SIG-M5 treated with dmso at 0.1 percent for 504 hours (cell line): ENCODE measurements around the gene NAA35.
"Not testable (repeated sequence)": the region's sequence is repeated elsewhere in the genome, so short reads cannot be mapped to it uniquely, and the experiment has no call there.

Source experiments
- DNase-seq: peaks from one replicate; lab custom pipeline; 2025; ENCODE audit not compliant: unreplicated experiment; lab: John Stamatoyannopoulos, UW

NAA35 gene

GRCh38 chr9:85940832-85941621 is at the start of gene NAA35:
NAA35 (plus strand) TSS chr9:85941146; CDS start chr9:85942160, 1,014 bp downstream.
- peak; percentile 96 for DNase-seq

GRCh38 chr9:85892401-85892800 is 48.5 kb upstream of the NAA35 start:
- DNase-seq, result no peak

GRCh38 chr9:85895685-85896084 is 45.3 kb upstream of the NAA35 start:
- no peak for DNase-seq

GRCh38 chr9:85897848-85898247 is 43.1 kb upstream of the NAA35 start:
- DNase-seq, result peak; percentile 77

- no peak for DNase-seq
These were observed 42.6 kb upstream of the NAA35 start for GRCh38 chr9:85898332-85898731.

GRCh38 chr9:85899388-85899787 is 41.6 kb upstream of the NAA35 start:
- DNase-seq, result no peak

GRCh38 chr9:85900504-85901201 is 40.3 kb upstream of the NAA35 start:
- DNase-seq, result peak; percentile 60

- no peak for DNase-seq
These were observed 36.0 kb upstream of the NAA35 start for GRCh38 chr9:85904975-85905374.

- no peak for DNase-seq
These were observed 35.0 kb upstream of the NAA35 start for GRCh38 chr9:85905957-85906356.

- DNase-seq, result no peak
These were observed 31.6 kb upstream of the NAA35 start for GRCh38 chr9:85909390-85909789.

- DNase-seq, result no peak
These were observed 26.8 kb upstream of the NAA35 start for GRCh38 chr9:85914108-85914507.

GRCh38 chr9:85917756-85918155 is 23.2 kb upstream of the NAA35 start:
- no peak for DNase-seq

- DNase-seq, result no peak
These were observed 15.5 kb upstream of the NAA35 start for GRCh38 chr9:85925493-85925892.

GRCh38 chr9:85927076-85927475 is 13.9 kb upstream of the NAA35 start:
- no peak for DNase-seq

GRCh38 chr9:85931495-85931894 is 9.5 kb upstream of the NAA35 start:
- no peak for DNase-seq

- not testable (repeated sequence) for DNase-seq
These were observed 5.0 kb upstream of the NAA35 start for GRCh38 chr9:85935950-85936349.

- DNase-seq, result no peak
These were observed 593 bp upstream of the NAA35 start for GRCh38 chr9:85940275-85940831.

- no peak for DNase-seq
These were observed 635 bp downstream of the NAA35 start for GRCh38 chr9:85941622-85941940.

- DNase-seq, result peak; percentile 16
These were observed 1.3 kb downstream of the NAA35 start for GRCh38 chr9:85941966-85942912.

GRCh38 chr9:85942913-85943709 is 2.2 kb downstream of the NAA35 start:
- DNase-seq, result no peak
